ENCODE measurements around the gene C8G.

GRCh38 chr9:136955943-136956335, 10.9 kb downstream of the C8G start:
- TF ChIP-seq ZNF317 (CRISPR knock-in tag; IDR thresholded peaks at IDR 0.05): no peak
- no peak for TF ChIP-seq RBFOX2 (IDR thresholded peaks at IDR 0.05; ENCODE audit: low read depth, low read length)
- TF ChIP-seq CTCF (CRISPR knock-in tag; IDR thresholded peaks at IDR 0.05): no peak
